Measurements from ENCODE around the gene HSPA12B.

HSPA12B gene

GRCh38 chr20:3767427-3768341, 35.2 kb downstream of the HSPA12B start, which contains the start of gene ADISSP:
ADISSP (minus strand) TSS chr20:3767753; CDS start chr20:3760100, 7,653 bp downstream.
- peak; percentile 97 for DNase-seq

DNA sequence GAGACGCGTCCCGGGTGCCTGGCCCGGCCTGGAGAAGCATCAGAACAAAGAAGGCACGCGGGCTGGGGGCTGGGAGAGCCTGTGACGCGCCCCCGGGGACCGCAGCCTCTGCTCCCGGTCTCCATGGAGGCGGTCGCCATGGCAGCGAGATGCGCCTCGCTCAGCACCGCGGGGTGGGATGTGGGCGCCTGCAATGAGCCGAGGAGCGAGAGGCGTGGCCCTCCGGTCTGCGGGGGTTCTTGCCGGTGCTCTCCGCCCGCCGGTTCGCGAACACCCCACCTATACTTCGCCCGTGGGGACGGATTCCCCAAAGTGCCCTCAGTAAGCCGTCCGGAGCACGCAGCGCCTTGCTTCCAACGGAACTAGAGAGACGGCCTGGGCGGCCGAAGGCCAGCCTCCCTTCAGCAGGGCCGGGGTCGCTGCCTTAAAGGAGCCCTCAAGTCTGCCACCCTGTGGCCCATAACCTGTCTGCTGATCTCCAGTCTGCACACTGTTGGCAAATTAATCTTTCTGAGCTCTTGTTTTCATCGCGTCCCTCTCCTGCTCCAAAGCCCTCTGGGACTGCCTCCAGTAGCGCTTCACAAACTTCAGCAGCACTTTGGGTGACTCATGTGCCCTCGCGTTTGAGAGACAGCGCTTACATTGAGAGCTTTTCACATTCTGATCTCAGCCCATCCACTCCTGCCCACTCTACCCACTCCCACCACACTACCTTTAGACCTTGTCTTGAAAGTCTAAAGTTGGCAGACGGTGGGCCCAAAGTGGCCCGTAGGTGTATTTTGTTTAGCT, 36.1 kb downstream of the HSPA12B start:
- DNase-seq: peak; percentile 80 to 86

DNA sequence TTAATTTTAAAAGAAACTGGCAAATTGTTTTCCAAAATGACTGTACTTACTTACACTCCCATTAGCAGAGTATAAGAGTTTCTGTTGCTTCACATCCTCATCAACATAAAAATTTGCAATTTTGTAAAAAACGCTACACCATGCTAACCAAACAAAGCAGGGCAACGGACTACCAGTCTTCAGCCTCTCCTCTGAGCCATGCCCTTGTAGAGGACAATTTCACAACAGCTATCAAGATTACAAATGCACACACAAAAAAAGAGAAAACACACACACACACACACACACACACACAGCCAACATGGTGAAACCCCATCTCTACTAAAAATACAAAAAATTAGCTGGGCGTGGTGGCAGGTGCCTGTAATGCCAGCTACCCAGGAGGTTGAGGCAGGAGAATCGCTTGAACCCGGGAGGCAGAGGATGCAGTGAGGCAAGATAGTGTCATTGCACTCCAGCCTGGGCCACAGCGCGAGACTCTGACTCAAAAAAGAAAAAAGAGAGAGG, 39.1 kb downstream of the HSPA12B start:
- DNase-seq: no peak

GRCh38 chr20:3775457-3776108, 43.1 kb downstream of the HSPA12B start:
- no peak for DNase-seq

DNA sequence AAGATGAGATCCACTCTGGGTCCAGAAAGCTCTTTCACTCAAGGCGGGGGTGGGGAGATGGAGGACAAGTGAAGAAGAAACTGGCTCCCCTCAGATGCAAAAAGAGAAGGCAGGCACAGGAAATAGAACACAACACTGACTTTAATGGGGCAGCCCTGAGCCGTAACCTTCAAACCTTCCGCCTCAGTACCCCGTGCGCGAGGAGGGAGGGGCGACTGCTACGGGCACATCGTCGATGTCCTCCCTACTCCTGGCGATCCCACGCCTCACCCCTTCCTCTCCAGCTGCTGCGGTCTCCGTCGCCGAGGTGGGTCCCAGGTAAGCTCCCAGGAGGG, 44.9 kb downstream of the HSPA12B start:
- no peak for DNase-seq

DNA sequence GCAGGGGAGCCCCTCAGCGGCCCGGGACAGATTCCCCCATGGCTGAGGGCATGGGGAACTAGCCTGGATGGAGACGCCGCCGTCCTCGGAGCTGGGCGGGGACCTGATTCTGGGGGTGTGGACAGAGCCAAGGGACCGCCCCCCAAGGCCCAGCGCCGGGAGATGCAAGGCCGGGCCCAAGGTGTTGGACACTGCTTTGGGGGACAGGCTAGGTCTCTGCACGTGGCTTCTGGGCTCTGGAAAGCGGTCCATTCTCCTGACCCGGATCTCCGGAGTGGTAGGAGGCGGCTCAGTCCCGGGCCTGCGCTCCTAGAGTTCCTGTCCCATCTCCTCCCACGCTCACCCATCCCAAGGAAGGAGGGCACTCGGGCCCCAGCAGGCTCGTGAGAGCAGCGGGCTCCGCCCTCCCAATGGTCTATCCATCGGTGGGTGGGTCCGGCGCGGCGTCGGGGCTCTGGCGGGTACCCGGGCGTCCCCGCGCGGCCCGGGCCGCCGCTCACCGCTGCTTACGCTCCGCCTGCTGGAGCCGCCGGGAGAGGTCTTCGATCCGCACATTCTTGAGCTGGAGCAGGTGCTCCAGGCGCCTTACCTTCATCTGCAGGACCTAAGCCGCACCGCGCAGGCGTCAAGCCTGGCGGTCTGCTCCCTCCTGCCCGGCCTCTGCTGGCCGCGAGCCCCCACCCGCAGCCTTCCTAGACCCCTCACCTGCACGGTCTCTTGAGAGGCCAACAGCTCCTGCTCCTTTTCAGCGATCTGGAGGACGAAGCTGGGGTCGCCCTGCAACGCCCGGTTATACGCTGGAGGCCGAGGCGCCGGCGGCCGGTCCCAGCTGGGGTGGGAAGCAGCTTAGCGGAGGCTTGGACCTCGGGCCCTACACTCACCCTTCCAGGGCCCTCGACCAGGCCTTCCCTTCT, 45.5 kb downstream of the HSPA12B start:
- DNase-seq: peak; percentile 48 to 50

DNA sequence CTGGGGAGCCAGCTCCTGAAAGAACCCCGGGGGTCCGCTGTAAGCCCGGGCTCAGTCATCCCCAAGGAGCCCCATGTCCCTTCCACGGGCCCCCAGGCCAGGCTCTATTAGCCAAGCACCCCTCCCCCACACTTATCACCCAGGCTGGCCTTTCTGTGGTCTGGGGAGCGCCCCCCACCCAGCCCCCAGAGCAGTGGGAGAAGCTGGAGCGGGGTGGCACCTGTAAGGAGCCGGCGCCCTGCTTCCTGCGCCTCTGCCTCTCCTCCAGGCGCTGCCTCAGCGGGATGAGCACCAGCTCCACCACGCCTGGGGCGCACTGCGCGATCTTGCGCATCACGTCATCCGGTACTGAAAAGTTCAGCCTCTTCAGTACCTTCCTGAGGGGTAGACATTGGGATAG, 46.5 kb downstream of the HSPA12B start:
- DNase-seq: no peak

GRCh38 chr20:3781153-3781910, 48.8 kb downstream of the HSPA12B start, which contains the start of gene SPEF1:
SPEF1 (minus strand) TSS chr20:3781448; CDS start chr20:3781287, 161 bp downstream.
- peak; percentile 93 for DNase-seq

- DNase-seq: no peak
Measured at GRCh38 chr20:3782597-3782996, 50.1 kb downstream of the HSPA12B start.

- DNase-seq: no peak
Measured at GRCh38 chr20:3783068-3783489, 50.6 kb downstream of the HSPA12B start.

GRCh38 chr20:3783511-3784195, 51.2 kb downstream of the HSPA12B start:
- no peak for DNase-seq

DNA sequence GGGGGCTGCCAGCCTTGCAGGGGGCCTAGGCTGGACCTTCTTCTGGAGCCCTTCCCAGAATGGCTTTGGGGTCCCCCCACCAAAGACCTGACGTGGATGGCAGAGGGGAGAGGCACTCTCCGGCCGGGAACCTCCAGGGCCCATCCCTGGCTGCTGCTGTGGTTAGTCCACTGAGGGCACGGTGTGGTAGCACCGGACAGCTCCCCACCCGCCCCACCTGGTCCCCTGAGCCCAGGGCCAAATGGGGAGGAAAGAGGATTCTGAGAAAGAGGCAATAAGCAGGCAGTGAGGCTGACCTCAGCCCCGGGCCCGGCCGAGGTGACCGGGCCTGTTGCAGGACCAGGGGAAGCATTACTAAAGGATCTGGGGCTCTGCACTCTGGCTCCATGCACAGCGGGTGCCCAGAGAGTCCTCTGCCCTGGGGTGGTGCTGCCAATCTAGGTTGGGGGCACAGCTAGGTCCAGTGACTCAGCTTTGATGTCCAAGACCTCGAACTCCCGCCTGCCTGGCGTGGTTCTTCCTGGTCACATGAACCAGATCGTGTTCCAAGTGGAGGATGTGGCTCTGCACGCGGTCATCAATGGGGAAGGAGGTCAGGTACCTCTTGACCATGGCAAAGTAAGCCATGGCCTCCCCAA, 51.9 kb downstream of the HSPA12B start:
- DNase-seq: no peak

DNA sequence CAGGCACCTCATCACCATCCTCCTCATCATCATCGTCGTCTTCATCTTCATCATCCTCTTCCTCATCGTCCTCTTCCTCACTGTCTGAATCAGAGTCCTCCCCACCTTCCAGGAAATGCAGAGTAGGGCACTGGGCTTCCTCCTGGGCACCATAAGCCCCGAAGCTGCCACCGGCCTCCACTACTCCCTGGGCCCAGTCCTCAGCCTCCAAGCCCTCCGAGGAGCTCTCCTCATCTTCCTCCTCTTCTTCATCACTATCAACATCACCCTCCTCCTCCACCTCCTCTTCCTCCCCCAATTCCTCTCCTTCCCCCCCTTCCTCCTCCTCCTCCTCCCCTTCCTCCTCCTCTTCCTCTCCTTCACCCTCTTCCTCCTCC, 52.4 kb downstream of the HSPA12B start:
- no peak for DNase-seq

DNA sequence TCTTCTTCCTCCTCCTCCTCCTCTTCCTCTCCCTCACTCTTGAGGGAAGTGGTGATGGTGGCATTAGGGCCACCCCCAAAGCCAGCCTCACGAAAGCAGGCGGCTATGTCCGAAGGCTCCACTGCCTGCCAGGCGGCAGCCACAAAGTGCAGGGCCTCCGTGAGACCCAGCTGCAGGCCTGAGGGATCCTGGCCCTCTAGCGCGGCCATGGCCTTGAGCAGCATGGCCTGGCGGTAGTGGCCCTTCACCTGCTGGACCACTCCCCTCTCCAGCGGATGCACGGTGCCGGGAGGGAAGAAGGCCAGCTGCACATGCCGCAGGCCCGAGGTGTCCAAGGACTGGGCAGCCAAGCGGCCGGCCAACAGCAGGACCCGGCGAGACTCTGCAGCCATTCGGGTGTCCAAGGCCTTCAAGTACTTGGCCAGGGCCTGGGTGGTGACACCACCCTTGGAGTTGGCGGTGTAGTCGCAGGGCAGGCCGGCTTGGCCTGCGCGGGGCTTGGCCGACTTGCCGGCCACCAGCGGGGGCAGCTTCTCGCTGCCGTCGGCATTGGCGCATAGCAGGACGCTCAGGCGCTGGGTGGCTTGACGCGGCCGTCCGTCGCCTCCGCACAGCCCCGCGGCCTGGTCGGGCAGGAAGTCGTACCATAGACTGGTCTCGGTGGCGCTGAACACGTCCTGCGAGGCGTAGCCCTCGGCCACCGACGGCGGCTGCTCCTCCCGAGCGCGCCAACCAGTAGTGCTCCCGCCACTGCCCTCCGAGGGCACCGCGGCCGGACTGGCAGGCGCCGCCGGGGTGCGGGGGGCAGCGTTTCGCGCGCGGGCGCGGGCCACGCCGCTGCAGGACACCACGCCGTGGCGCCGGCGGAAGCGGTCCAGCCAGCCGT, 53.0 kb downstream of the HSPA12B start:
- DNase-seq: no peak

DNA sequence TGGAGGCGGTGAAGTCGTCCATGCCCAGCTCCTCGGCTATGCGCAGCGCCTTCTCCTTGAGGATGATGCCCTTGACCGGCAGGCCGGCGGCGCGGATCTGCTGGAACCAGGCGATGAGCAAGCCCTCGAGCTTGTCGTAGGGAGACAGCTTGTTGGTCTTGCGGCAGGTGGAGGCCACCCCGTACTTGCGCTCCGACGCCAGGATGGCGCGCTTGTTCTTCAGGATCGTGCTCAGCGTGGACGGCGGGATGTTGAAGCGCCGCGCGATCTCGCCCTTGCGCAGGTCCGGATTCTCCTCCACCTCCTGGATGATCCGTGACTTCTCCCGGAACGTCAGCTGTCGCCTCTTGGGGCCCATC, 53.6 kb downstream of the HSPA12B start:
- DNase-seq: peak in 1 of 2 experiments; percentile 24

DNA sequence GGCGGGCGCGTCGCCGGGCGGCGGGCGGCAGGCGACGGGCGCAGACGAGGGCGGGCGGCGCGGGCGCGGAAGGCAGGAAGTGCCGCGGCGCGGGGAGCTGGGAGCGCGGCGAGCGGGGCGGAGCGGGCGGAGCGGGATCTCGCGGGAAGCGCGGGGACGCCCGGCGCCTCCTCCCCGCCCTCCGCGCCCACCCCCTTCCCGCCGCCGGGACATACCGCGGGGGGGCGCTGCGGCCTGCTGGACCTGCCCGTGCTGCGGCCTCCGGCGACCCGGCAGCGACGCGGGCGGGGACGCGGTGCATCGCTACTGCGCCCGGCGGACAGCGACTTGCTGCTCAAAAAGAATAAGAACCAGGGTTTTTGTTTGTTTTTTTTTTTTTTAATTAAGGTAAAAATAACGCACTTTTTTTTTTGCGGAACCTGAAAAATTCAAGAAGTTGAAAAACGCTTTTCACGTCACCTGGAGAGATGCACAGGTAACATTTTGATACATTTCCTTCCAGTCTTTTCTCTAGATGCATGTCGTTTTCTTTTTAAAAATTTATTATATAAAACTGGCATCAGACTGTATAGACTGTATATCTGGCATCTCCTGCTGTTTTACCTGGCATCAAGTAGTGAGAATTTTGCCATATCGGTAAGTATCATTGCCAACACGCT, 54.3 kb downstream of the HSPA12B start, which contains the start of gene CENPB:
Gene CENPB, minus strand, starts transcription at position 76 of the 659 bp plus-strand sequence. CDS start 257 bp downstream, outside the sequence.
- peak; percentile 71 to 89 for DNase-seq

DNA sequence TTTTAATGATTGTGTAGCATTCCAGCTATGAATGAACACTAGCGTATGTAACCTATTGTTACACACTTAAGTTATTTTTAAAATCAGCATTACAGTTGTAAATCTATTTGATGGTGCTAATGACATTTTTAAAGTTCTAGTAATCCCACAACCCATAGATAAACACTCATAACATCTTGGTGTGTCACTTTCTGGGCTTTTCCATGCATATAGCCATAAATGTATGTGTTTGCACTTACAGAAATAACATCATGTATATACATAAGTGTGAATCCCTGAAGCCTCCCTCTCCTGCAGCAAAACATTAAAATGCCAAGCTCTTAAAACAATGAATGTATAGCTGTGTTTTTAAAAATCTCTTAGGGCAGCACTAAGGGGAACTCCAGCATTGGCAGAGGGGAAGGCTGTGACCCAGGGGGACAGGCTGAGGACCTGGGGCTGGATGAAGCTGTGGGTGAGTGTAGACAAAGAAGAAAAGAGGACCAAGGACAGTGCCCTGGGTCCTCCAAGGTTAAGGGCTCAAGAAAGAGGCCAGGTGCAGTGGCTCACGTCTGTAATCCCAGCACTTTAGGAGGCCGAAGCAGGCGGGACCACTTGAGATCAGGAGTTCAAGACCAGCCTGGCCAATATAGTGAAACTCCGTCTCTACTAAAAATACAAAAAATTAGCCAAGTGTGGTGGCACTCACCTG, 55.0 kb downstream of the HSPA12B start:
- DNase-seq: no peak

- DNase-seq: no peak
Measured at GRCh38 chr20:3788685-3789155, 56.2 kb downstream of the HSPA12B start.

Measured in NCI-H1930 (cell line).